ENCODE data around the gene MAPKAP1.

Gene MAPKAP1

GRCh38 chr9:125536167-125536772, 170.7 kb downstream of the MAPKAP1 start:
- DNase-seq (ENCODE audit: low read depth) = no peak

- DNase-seq (ENCODE audit: low read depth) = no peak
Observed at GRCh38 chr9:125534971-125535701, 171.9 kb downstream of the MAPKAP1 start.

DNA sequence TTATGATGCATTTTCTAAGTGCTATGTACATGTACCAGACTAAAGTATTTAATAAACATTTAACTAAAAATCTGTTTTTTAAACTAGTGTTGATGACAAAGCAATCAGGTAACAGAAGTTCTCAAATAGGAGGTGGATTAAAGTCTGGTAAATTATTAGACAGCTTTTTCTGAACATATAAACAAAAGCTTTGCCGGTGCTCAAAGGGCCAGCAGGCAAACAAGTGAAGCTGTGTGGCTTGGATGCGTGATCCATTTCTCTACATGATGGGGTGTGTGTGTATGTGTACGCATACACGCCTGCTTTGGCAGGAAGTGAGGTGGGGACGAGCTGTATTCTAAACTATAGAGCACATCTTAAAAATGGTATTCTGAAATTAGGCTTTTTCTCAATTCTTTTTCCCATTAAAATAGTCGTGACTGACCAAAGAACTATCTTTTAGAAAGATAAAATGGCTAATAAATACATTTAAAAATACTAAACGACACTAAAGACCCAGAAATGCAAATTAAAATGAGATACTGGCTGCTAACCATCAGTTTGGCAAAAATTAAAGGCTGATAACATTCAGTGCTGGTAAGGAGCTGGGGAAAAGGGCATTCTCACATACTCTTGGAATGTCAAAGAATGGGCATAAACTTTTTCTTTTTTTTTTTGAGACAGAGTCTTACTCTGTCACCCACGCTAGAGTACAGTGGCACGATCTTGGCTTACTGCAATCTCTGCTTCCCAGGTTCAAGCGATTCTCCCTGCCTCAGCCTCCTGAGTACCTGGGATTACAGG, 174.0 kb downstream of the MAPKAP1 start:
- DNase-seq (ENCODE audit: low read depth) = no peak

DNA sequence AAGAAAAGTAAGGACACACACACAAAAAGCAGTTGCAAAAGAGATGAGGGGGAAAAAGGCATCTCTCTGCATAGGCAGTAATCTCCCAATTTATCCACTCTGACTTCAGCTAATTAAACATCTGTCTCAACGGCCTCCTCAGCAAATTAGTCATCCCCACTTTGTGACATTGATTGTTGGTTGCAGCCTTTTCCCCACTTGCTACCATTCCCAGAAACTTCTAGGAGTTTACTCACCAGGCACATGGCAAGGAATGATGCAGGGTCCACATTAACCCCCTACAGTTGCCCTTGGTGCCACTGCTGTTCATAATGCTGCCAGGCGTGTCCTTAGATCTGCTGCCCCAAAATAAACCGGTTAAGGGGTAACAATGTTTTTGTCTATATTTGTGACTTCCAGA, 174.6 kb downstream of the MAPKAP1 start:
- DNase-seq (ENCODE audit: low read depth) = no peak

DNA sequence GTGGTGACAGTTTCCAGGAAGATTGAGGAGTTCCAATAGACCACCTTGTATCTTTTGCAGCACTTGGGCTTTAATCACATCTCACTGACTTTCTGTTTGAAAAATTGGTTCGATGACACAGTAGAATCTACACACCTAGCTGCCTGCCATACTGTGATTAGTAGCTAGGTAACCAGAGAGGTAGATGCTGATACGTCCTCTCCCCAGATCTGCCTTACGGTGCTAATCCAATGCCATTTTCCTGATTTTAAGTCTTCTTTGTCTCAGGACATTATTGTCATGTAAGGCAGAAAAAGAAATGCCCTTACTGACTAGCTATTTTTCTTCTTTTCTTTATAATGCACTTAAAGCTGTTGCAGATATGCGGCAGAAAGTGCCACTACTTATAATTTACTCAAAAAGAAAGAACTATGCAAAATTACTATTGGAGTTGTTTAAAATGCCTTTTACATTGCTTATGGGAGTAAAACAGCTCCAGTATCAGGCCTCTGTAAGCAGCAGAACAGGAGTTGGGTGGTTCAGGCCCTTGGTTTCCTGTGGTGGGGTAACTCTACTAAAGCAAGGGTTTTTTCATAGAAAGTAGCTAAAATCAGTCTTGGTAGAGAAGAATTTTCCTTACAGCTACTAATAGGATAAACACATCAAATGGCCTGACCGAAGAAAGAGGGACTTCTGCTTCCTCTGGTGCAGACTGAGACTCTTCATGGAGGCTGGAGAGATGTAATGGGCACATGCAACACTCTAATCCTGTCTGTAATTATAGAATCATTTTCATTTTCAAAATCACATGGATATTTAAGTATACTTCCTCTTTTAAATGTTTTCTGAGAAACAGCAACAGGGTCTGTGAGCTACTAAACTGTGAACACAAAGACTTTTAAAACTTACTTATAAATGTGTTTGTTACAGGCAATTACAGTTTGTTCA, 177.2 kb downstream of the MAPKAP1 start:
- no peak for DNase-seq (ENCODE audit: low read depth)

DNA sequence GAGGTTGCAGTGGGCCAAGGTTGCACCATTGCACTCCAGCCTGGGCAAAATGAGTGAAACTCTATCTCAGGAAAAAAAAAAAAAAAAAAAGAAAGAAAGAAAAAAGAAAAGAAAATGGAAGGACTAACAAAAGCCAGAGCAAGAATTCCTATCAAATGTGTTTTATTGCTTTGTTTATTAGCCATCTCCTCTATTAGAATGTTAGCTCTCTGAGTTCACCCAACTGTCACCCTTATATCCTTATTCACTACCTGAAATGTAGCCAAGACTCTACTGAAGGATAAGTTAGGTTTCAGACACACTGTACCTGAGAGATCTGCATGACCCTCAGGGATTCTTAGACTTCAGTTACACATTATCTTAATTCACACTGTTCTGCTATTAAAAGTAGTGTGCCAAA, 177.9 kb downstream of the MAPKAP1 start:
- DNase-seq (ENCODE audit: low read depth) = no peak

DNA sequence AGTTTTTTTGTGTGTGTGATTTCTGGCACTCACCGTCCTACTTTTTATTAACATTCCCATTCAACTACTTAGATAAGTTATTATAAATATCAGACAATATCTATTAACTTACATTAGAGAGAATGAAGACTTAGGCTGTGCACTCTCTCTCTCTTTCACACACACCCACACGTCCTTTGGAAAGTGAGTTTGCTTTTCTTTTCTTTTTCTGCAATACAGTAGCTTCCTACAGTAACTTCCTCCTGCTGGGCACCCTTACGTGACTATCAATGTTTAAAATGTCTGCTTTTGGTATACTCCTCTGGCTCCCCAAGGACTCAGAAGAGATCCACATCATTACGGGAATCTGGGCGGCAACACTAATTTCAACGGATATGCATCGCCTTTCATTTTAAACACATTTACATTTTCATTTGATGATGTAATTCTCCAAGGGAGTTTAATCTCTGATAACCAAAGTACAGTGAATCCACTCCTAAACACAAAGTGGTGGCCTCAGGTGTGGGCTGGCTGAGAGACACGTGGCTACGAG, 179.5 kb downstream of the MAPKAP1 start:
- DNase-seq (ENCODE audit: low read depth) = no peak

DNA sequence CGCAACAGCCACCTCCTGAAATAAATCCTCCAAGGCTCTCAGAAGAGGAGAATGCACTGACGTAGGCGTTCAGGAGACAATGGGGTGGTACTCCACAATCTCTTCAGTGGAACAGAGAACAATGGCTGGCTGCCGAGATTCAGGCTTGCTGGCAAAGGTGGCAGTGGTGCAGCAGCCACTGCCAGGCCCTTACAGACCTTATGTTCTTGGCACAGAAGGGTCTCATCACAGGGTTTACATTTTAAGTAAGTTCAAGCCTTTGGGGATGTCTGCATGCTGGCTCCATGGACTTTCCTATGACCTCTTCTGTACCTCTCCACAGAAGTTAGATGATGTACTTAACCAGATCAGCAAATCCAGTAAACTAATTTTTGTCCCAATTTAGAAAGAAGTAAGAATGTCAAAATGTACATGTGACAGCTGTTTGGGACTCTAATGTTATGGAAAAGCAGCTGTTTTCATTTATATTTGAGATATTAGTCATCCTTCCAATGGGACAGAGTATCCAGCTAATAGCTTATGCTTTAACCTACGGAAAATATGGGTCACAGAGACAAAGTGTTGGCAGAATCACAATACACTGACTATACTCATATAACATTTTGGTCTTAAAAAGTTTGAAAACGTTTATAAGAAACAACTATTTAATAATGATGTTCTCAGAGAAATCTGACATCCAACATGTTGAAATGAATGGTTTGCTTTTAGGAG, 180.9 kb downstream of the MAPKAP1 start:
- no peak for DNase-seq (ENCODE audit: low read depth)

- no peak for DNase-seq (ENCODE audit: low read depth)
Observed at GRCh38 chr9:125524583-125525355, 182.2 kb downstream of the MAPKAP1 start.

- DNase-seq (ENCODE audit: low read depth) = no peak
Observed at GRCh38 chr9:125523681-125524080, 183.3 kb downstream of the MAPKAP1 start.

- no peak for DNase-seq (ENCODE audit: low read depth)
Observed at GRCh38 chr9:125522328-125522725, 184.7 kb downstream of the MAPKAP1 start.

- DNase-seq (ENCODE audit: low read depth) = no peak
Observed at GRCh38 chr9:125521462-125522327, 185.3 kb downstream of the MAPKAP1 start.

DNA sequence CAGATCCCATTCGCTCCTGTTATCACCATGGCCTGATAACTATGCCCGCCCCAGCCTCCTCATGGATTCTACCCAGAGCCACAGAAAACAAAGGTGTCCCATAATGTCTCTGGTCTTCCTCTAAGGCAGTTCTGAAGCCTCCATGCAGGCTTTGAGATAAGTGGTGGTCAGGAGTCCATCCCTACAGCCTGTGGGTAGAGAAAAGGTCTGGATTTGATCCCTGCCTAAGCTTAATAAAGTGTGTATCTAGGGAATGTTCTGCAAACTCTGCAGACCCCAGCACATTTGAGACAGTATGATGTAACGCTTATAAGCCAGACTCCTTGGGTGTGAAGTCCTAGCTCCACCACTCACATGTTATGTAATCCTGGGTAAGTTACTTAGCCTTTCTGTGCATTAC, 187.3 kb downstream of the MAPKAP1 start:
- DNase-seq (ENCODE audit: low read depth) = no peak

DNA sequence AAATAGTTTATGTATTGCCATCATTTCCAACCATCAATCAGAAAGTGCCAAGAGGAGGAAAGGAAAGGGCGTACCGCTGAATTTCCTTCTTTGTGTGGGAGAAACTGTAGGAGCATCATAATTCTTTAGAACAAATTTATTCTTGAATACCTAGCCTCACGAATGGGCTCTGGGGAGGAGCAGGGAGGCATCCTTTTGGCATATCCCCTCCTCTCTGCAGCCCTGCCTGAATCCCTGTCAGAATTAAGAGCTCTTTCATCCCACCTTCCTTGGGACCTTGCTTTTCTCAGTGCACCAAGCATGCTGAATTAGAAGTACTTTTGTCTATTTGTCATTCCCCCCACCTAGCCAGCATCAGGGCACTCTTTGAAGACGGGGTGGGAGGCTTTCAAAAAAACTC, 189.4 kb downstream of the MAPKAP1 start:
- DNase-seq (ENCODE audit: low read depth) = no peak

DNA sequence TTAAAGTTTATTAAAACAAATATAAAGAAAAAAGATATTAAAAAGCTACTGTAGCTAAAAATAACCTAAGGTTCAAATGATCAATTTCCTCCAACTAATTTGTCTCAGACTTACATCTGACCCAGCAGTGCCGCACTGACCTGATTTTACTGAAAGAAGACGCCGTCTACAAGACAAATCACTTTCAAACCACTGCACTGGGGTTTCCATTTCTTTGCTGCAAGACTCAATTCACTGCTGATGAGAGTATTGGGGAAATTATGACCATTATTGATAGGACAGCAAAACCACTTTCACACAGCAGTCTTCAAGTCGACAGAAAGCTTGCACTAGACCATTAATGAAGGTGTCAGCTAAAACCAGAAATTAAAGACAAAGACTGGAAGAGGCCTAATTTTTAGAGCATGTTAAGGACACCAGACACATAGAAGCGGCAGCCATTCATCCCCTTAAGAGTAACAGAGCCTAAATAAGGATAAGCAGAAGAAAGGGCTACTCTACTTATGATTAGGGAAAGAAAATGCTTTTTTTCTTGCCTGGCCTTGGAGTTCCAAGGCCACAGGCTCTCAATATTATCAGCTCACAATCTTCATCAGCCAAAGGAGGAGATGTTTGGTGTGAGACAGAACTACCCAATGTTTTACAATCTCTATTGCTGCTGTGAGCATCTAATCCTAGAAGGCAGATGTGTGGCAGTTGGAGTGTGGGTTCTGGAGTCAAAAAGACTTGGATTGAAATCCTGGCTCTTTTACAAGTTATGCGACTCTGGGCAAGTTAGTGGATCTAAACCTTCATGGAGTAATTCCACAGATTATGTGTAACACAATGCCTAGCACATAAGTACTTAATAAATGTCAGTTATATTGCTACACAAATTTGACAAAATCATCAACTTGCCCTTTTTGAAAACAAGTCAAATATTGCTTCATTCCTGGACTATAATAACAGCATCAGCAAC, 190.7 kb downstream of the MAPKAP1 start:
- DNase-seq (ENCODE audit: low read depth) = no peak

GRCh38 chr9:125515281-125515680, 191.7 kb downstream of the MAPKAP1 start:
- no peak for DNase-seq (ENCODE audit: low read depth)

DNA sequence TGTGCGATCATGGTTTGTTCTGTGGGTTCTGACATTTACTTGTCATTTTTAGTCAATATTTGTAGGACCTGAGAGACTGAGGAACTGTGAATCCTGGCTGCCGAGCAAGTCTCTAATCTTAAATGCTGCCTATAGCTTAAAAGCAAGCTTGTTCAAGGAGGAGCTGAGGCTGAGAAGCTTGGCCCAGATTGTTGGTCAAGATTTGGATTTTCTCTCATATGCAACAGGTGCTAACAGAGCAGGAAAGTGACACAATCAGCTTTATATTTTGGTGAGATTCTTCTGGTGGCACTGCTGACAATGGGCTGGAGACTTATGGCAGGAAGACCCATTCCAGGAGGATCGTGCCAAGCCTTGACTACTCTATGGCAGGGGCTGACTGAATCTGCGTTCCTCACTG, 192.5 kb downstream of the MAPKAP1 start:
- DNase-seq (ENCODE audit: low read depth) = no peak

All from stimulated activated CD8-positive, alpha-beta memory T cell treated with anti-CD3 and anti-CD28 coated beads, Interleukin-4, amount 100 ng/mL, for 24 hours (primary cell).